Hepatocyte (in vitro differentiated cells): ENCODE data around the gene ACER1. TPM values are rescaled to one million over a fixed set of nuclear protein-coding genes. Genes with fewer than 3 reads are reported as not detected.

ENCODE experiments used
- DNase-seq: peaks from one replicate; pipeline ENCODE4 v3.0.0-alpha.2; 2016; ENCODE audit warnings: low spot score
- H2AFZ ChIP-seq: fragments of 200-600 bp; sonication (generic); 2 replicates; pipeline ENCODE4 v1.6.0; 2016; ENCODE audit warnings: antibody characterized with exemption, mild to moderate bottlenecking
- H3K27ac ChIP-seq: fragments of 200-600 bp; sonication (generic); 2 replicates; pipeline ENCODE4 v1.5.1; 2016; ENCODE audit warnings: mild to moderate bottlenecking
- H3K27me3 ChIP-seq: fragments of 200-600 bp; sonication (generic); 2 replicates; pipeline ENCODE4 v1.6.1; 2016
- H3K36me3 ChIP-seq: fragments of 200-600 bp; sonication (generic); replicated peaks from 2 replicates; pipeline ENCODE4 v1.5.1; 2016; ENCODE audit warnings: low read depth; ENCODE audit not compliant: insufficient read depth
- H3K4me1 ChIP-seq: fragments of 200-600 bp; sonication (generic); 2 replicates; pipeline ENCODE4 v1.5.1; 2016; ENCODE audit warnings: mild to moderate bottlenecking, moderate library complexity; ENCODE audit not compliant: insufficient read depth
- H3K4me2 ChIP-seq: fragments of 200-600 bp; sonication (generic); 2 replicates; pipeline ENCODE4 v1.6.0; 2016
- H3K4me3 ChIP-seq: fragments of 200-600 bp; sonication (generic); 2 replicates; pipeline ENCODE4 v1.5.1; 2016; ENCODE audit warnings: mild to moderate bottlenecking
- H3K79me2 ChIP-seq: fragments of 200-600 bp; sonication (generic); 2 replicates; pipeline ENCODE4 v1.6.0; 2017; ENCODE audit warnings: mild to moderate bottlenecking
- H3K9me2 ChIP-seq: fragments of 200-600 bp; sonication (generic); replicated peaks from 2 replicates; pipeline ENCODE4 v1.6.0; 2017; ENCODE audit warnings: mild to moderate bottlenecking; ENCODE audit not compliant: insufficient read depth
- H3K9me3 ChIP-seq: fragments of 200-600 bp; sonication (generic); 2 replicates; pipeline ENCODE4 v1.5.1; 2016; ENCODE audit warnings: low read depth, mild to moderate bottlenecking
- H4K20me1 ChIP-seq: fragments of 200-600 bp; sonication (generic); 2 replicates; pipeline ENCODE4 v1.6.0; 2016; ENCODE audit warnings: mild to moderate bottlenecking; ENCODE audit not compliant: insufficient read depth, poor library complexity, severe bottlenecking
- CTCF ChIP-seq: fragments of 200-600 bp; sonication (generic); IDR thresholded peaks from 2 replicates; pipeline ENCODE4 v1.5.1; 2016; ENCODE audit warnings: antibody characterized with exemption, mild to moderate bottlenecking; ENCODE audit not compliant: poor library complexity
- EZH2 ChIP-seq: fragments of 200-600 bp; sonication (generic); IDR thresholded peaks from 2 replicates; pipeline ENCODE4 v1.6.1; 2016; ENCODE audit warnings: antibody characterized with exemption, mild to moderate bottlenecking, borderline replicate concordance
- EZH2phosphoT487 ChIP-seq: fragments of 200-600 bp; sonication (generic); IDR thresholded peaks from one replicate; pipeline ENCODE4 v1.6.1; 2018; ENCODE audit warnings: antibody characterized with exemption, mild to moderate bottlenecking, low read depth, moderate library complexity; ENCODE audit not compliant: unreplicated experiment, severe bottlenecking
- WGBS: methylation state at CpG from one replicate; pipeline ENCODE4 v1.1.6; 2016; ENCODE audit warnings: low lambda C conversion rate; ENCODE audit errors: missing lambda C conversion rate; 5-methylcytosine and 5-hydroxymethylcytosine counted together
- polyA plus RNA-seq: library from polyadenylated mRNA; unstranded; fragments of >200 nt; fragmentation: Nextera tagmentation; extraction: Ambion mirVana; gene quantifications from 2 replicates; pipeline ENCODE4 v1.2.1, GENCODE V29; 2016
- total RNA-seq: library from RNA; depleted of rRNA; stranded (reverse); fragments of >200 nt; gene quantifications from 2 replicates; pipeline ENCODE4 v1.2.3, GENCODE V29; 2014

ACER1 gene
- total and polyA plus RNA-seq, 2 experiments from 2014 or later = not detected

GRCh38 chr19:6274756-6275155 is 58.7 kb downstream of the ACER1 start:
- Histone ChIP-seq H3K27me3 (no peaks in the 10 kb centered on the region), H3K79me2 (peaks cover 97% of the 10 kb centered on the region), H3K4me1 (peaks cover 86% of the 10 kb centered on the region), H3K9me2 (no peaks in the 10 kb centered on the region), H3K4me3 (no peak overlapping the region), H3K36me3 (no peaks in the 10 kb centered on the region), H2AFZ (no peak overlapping the region), H3K4me2 (peak overlapping the region; percentile 98), H3K27ac (peak overlapping the region; percentile 94), H4K20me1 (peaks cover 65% of the 10 kb centered on the region), H3K9me3 (no peaks in the 10 kb centered on the region)
- 94% methylated on average over 15 of the region's 15 CpGs for WGBS
- TF ChIP-seq EZH2phosphoT487 = no peak
- no peak for TF ChIP-seq CTCF
- TF ChIP-seq EZH2 = no peak
- no peak for DNase-seq

- Histone ChIP-seq H3K36me3 (no peaks in the 10 kb centered on the region), H3K9me2 (no peaks in the 10 kb centered on the region), H3K4me3 (no peak overlapping the region), H3K4me1 (peaks cover 86% of the 10 kb centered on the region), H4K20me1 (peaks cover 64% of the 10 kb centered on the region), H2AFZ (no peak overlapping the region), H3K79me2 (peaks cover 100% of the 10 kb centered on the region), H3K4me2 (peak overlapping the region; percentile 98), H3K27ac (peak overlapping the region; percentile 94), H3K27me3 (no peaks in the 10 kb centered on the region), H3K9me3 (no peaks in the 10 kb centered on the region)
- TF ChIP-seq EZH2 = no peak
- TF ChIP-seq EZH2phosphoT487 = no peak
- WGBS = 56% methylated on average over 30 of the region's 30 CpGs
- DNase-seq = peak; percentile 62
These were observed 59.5 kb downstream of the ACER1 start for GRCh38 chr19:6273701-6274601.

- no peaks in the 10 kb centered on the region for H3K9me2 ChIP-seq
- peaks cover 100% of the 10 kb centered on the region for H3K79me2 ChIP-seq
- 83% methylated on average over 22 of the region's 22 CpGs for WGBS
- H4K20me1 ChIP-seq = peaks cover 60% of the 10 kb centered on the region
- H3K36me3 ChIP-seq = no peaks in the 10 kb centered on the region
- H3K4me3 ChIP-seq = no peak overlapping the region
- H3K27me3 ChIP-seq = no peaks in the 10 kb centered on the region
- H3K9me3 ChIP-seq = no peaks in the 10 kb centered on the region
- H3K27ac ChIP-seq = peak overlapping the region; percentile 94
- no peak overlapping the region for H2AFZ ChIP-seq
- TF ChIP-seq EZH2phosphoT487 (no peak), CTCF (no peak), EZH2 (no peak)
- H3K4me2 ChIP-seq = peak overlapping the region; percentile 98
- DNase-seq = no peak
- peaks cover 79% of the 10 kb centered on the region for H3K4me1 ChIP-seq
These were observed 60.4 kb downstream of the ACER1 start for GRCh38 chr19:6272913-6273600.

- H3K4me2 ChIP-seq = peak overlapping the region; percentile 98
- no peaks in the 10 kb centered on the region for H3K9me2 ChIP-seq
- peak overlapping the region; percentile 94 for H3K27ac ChIP-seq
- H2AFZ ChIP-seq = no peak overlapping the region
- no peaks in the 10 kb centered on the region for H3K27me3 ChIP-seq
- DNase-seq = no peak
- no peaks in the 10 kb centered on the region for H3K9me3 ChIP-seq
- H4K20me1 ChIP-seq = peaks cover 57% of the 10 kb centered on the region
- no peaks in the 10 kb centered on the region for H3K36me3 ChIP-seq
- H3K4me1 ChIP-seq = peaks cover 72% of the 10 kb centered on the region
- WGBS = 42% methylated on average over 11 of the region's 11 CpGs
- H3K4me3 ChIP-seq = no peak overlapping the region
- H3K79me2 ChIP-seq = peaks cover 100% of the 10 kb centered on the region
- TF ChIP-seq EZH2phosphoT487 (no peak), EZH2 (no peak), CTCF (no peak)
These were observed 61.0 kb downstream of the ACER1 start for GRCh38 chr19:6272411-6272791.
